A549 (cell line): ENCODE measurements around the gene ALDH1A3. TPM values are rescaled to one million over a fixed set of nuclear protein-coding genes. Genes with fewer than 3 reads are reported as not detected.

Source experiments
- ATAC-seq, 2 experiments: fragments of 200-7000 bp in 1 of 2; fragments of >200 bp in 1 of 2; cut with Nextera tagmentation in 1 of 2; cut with Tn5 transposase in 1 of 2; 3 replicates each; pipeline versions ENCODE4 v1.8.0 to v1.9.1; 2018 to 2020; ENCODE audit warnings: mild to moderate bottlenecking in 1 of 2, moderate library complexity in 1 of 2
- CTCF ChIA-PET: fragments of 300-600 bp; sonication (Branson Sonifier 250); formaldehyde crosslinking; extraction: SDS; loops from one replicate; lab custom pipeline; 2021; ENCODE audit warnings: antibody characterized with exemption, inconsistent platforms; lab: Yijun Ruan, JAX
- POLR2A ChIA-PET: fragments of 350-600 bp; formaldehyde crosslinking; extraction: SDS; loops from one replicate; lab custom pipeline; 2021; ENCODE audit warnings: antibody characterized with exemption, inconsistent platforms; lab: Yijun Ruan, JAX
- DNase-seq, 2 experiments: peaks; one replicate each; pipeline versions ENCODE4 v3.0.0 to v3.0.0-alpha.2; 2011 to 2016; ENCODE audit warnings: low read depth in 1 of 2, low spot score in 1 of 2
- FAIRE-seq: peaks from 2 replicates; lab custom pipeline; 2011; peaks lifted over from hg19 to GRCh38; lab: Jason Lieb, UNC
- H3K27ac ChIP-seq, 2 experiments: fragments of >200 bp; sonication (Bioruptor Twin); formaldehyde crosslinking; 3 replicates each; pipeline ENCODE4 v1.5.1; 2016 to 2017
- H3K4me1 ChIP-seq: fragments of >200 bp; sonication (Bioruptor Twin); formaldehyde crosslinking; 3 replicates; pipeline ENCODE4 v1.6.1; 2016
- H3K4me2 ChIP-seq: fragments of >200 bp; sonication (Bioruptor Twin); formaldehyde crosslinking; 3 replicates; pipeline ENCODE4 v1.6.1; 2016
- H3K4me3 ChIP-seq: fragments of >200 bp; sonication (Bioruptor Twin); formaldehyde crosslinking; 3 replicates; pipeline ENCODE4 v1.5.1; 2016
- H3K9me3 ChIP-seq: fragments of >200 bp; sonication (Bioruptor Twin); formaldehyde crosslinking; 3 replicates; pipeline ENCODE4 v1.6.1; 2016
- CHD4 ChIP-seq: fragments of 200-600 bp; sonication (generic); IDR thresholded peaks from 2 replicates; pipeline ENCODE4 v1.6.1; 2016; ENCODE audit warnings: antibody characterized with exemption, mild to moderate bottlenecking, borderline replicate concordance
- EHMT2 ChIP-seq: fragments of 200-600 bp; sonication (generic); IDR thresholded peaks from 2 replicates; pipeline ENCODE4 v1.6.1; 2016; ENCODE audit warnings: antibody characterized with exemption, low read depth, mild to moderate bottlenecking, moderate library complexity
- FOSL2 ChIP-seq, 2 experiments: fragments of 450-650 bp in 1 of 2; fragments of >200 bp in 1 of 2; sonication (Bioruptor Twin) in 1 of 2; formaldehyde crosslinking; IDR thresholded peaks; 2 replicates each; pipeline versions ENCODE4 v1.5.0 to v1.6.1; 2016 to 2020; ENCODE audit warnings: mild to moderate bottlenecking in 1 of 2, moderate library complexity in 1 of 2
- GATA3 ChIP-seq: IDR thresholded peaks from 2 replicates; pipeline ENCODE4 v1.6.1; 2012; ENCODE audit warnings: borderline replicate concordance
- JUNB ChIP-seq: fragments of >200 bp; sonication (Bioruptor Twin); formaldehyde crosslinking; IDR thresholded peaks from 2 replicates; pipeline ENCODE4 v1.6.1; 2016
- PBX3 ChIP-seq: IDR thresholded peaks from 2 replicates; pipeline ENCODE4 v1.6.1; 2012
- RAD21 ChIP-seq, 2 experiments: fragments of >200 bp in 1 of 2; sonication (Bioruptor Twin) in 1 of 2; formaldehyde crosslinking in 1 of 2; IDR thresholded peaks in 1 of 2; conservative IDR thresholded peaks in 1 of 2; 2 replicates in 1 of 2; 3 replicates in 1 of 2; pipeline ENCODE4 v1.6.1; 2012 to 2018; ENCODE audit warnings: inconsistent platforms in 1 of 2
- RARB ChIP-seq: fragments of 250-450 bp; sonication (Bioruptor Pico); IDR thresholded peaks from 2 replicates; pipeline ENCODE4 v1.8.0; 2021; ENCODE audit warnings: mild to moderate bottlenecking, moderate library complexity
- RCOR1 ChIP-seq: fragments of 150-350 bp; IDR thresholded peaks from 2 replicates; pipeline ENCODE4 v1.6.1; 2014; ENCODE audit warnings: antibody characterized with exemption, low read length, low read depth
- ZFP36 ChIP-seq: fragments of 450-650 bp; IDR thresholded peaks from 2 replicates; pipeline ENCODE4 v1.6.1; 2014; ENCODE audit warnings: borderline replicate concordance; ENCODE audit not compliant: partially characterized antibody
- ZSCAN20 ChIP-seq: fragments of 250-450 bp; sonication (Bioruptor Pico); IDR thresholded peaks from 2 replicates; pipeline ENCODE4 v1.8.0; 2022; ENCODE audit warnings: mild to moderate bottlenecking, moderate library complexity
- WGBS: methylation state at CpG from one replicate; pipeline ENCODE4 v1.1.6; 2017; ENCODE audit errors: missing lambda C conversion rate; 5-methylcytosine and 5-hydroxymethylcytosine counted together
- polyA plus RNA-seq, 4 experiments: library from polyadenylated mRNA; depleted of rRNA in 3 of 4; stranded (reverse); fragments of >200 nt; fragmentation: RNase III in 1 of 4; extraction: RNeasy Plus Mini Kit Qiagen cat#74134 plus additional on column Dnase treatment in 1 of 4; gene quantifications; 2 replicates in 3 of 4; 3 replicates in 1 of 4; pipeline ENCODE4 v1.2.3, GENCODE V29; 2011 to 2017
- TF ChIP-seq, protein P1 (sequence below): fragments of 250-450 bp; sonication (Bioruptor Pico); IDR thresholded peaks from 2 replicates; pipeline ENCODE4 v1.5.0; 2021; ENCODE audit warnings: mild to moderate bottlenecking, moderate library complexity, borderline replicate concordance
- TF ChIP-seq, protein P2 (sequence below): fragments of 150-350 bp; IDR thresholded peaks from 2 replicates; pipeline ENCODE4 v1.6.1; 2014; ENCODE audit warnings: low read depth, mild to moderate bottlenecking, low read length
- TF ChIP-seq, protein P3 (sequence below): fragments of 450-650 bp; IDR thresholded peaks from 2 replicates; pipeline ENCODE4 v1.6.1; 2014; ENCODE audit warnings: antibody characterized with exemption
- TF ChIP-seq, protein P4 (sequence below): fragments of 250-450 bp; sonication (Bioruptor Pico); IDR thresholded peaks from 2 replicates; pipeline ENCODE4 v1.5.0; 2020; ENCODE audit warnings: low read depth, mild to moderate bottlenecking, moderate library complexity
- TF ChIP-seq, protein P5 (sequence below): IDR thresholded peaks from 2 replicates; pipeline ENCODE4 v1.6.1; 2012
- TF ChIP-seq, protein P6 (sequence below): fragments of >200 bp; sonication (Bioruptor Twin); formaldehyde crosslinking; IDR thresholded peaks from 3 replicates; pipeline ENCODE4 v1.6.1; 2016

The ALDH1A3 gene
- polyA plus RNA-seq, 2 of the 4 experiments (the other 2 are of a cell fraction): 11.5 to 11.9 TPM

DNA sequence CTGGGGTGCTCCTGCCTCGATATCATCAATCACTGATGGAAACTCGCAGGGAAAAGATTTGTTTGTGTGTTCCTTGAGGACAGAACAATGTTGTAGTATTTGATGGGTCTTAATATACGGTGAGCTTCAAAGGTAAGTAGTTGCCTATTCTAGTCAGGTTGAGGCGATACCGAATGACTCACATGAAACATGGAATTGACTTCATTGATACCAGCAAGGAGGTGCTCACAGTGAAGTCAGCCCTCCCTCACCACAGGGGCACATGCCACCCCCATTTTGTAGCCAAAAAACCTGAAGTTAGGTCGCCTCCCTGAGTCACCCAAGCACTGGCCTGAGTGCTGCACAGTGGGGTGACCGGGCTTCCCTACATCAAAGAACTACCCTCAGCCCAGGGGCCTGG, 3.7 kb upstream of the ALDH1A3 start (continued):
- TF ChIP-seq RAD21 (conservative IDR thresholded peaks at IDR 0.05 in 1 of 2, IDR thresholded peaks at IDR 0.05 in 1 of 2): no peak
- TF ChIP-seq, protein P1, sequence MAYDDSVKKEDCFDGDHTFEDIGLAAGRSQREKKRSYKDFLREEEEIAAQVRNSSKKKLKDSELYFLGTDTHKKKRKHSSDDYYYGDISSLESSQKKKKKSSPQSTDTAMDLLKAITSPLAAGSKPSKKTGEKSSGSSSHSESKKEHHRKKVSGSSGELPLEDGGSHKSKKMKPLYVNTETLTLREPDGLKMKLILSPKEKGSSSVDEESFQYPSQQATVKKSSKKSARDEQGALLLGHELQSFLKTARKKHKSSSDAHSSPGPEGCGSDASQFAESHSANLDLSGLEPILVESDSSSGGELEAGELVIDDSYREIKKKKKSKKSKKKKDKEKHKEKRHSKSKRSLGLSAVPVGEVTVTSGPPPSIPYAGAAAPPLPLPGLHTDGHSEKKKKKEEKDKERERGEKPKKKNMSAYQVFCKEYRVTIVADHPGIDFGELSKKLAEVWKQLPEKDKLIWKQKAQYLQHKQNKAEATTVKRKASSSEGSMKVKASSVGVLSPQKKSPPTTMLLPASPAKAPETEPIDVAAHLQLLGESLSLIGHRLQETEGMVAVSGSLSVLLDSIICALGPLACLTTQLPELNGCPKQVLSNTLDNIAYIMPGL (CRISPR knock-in tag): no peak
- no peak for TF ChIP-seq FOSL2 (IDR thresholded peaks at IDR 0.05)
- TF ChIP-seq FOSL2 (CRISPR knock-in tag; IDR thresholded peaks at IDR 0.05): no peak
- TF ChIP-seq GATA3: no peak
- TF ChIP-seq, protein P2, sequence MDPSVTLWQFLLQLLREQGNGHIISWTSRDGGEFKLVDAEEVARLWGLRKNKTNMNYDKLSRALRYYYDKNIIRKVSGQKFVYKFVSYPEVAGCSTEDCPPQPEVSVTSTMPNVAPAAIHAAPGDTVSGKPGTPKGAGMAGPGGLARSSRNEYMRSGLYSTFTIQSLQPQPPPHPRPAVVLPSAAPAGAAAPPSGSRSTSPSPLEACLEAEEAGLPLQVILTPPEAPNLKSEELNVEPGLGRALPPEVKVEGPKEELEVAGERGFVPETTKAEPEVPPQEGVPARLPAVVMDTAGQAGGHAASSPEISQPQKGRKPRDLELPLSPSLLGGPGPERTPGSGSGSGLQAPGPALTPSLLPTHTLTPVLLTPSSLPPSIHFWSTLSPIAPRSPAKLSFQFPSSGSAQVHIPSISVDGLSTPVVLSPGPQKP: no peak
- TF ChIP-seq, all 56 proteins: peak for 0

DNA sequence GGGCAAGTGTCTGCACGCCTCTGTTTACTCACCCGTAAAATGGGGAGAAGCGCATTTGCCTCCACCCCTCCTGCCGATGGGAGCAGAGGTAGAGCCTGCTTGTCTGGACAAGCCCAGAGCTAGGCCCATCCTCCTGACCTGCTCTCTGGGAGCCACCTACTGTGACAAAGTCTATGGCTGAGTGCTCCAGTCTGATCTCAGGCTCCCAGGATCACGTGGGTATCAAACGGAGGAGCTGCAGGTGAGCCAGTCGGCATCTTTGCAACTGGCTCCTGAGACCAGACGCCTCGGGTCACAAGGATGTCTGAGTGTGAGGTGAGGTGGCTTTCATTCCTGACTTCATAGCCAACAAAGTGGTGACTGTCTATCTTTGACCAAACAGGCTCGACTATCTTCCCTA, 2.1 kb upstream of the ALDH1A3 start:
- peaks cover 5% of the 10 kb centered on the region for H3K4me1 ChIP-seq
- H3K4me2 ChIP-seq: no peak overlapping the region
- no peak overlapping the region for H3K4me3 ChIP-seq
- ChIA-PET POLR2A (no interaction called here), CTCF (interaction anchor here (0.8 to 6.7 kb wide), 11 partner anchors 15 to 374 kb away, joined by 3 to 74 read pairs (median 7); partner anchors contain the start of gene LRRK1)
- no peaks in the 10 kb centered on the region for H3K9me3 ChIP-seq
- ATAC-seq: no peak
- DNase-seq: no peak
- H3K27ac ChIP-seq: no peak overlapping the region
- TF ChIP-seq RCOR1 (no peak), ZSCAN20 (no peak), PBX3 (no peak), ZFP36 (no peak), CHD4 (no peak), EHMT2 (no peak), RARB (CRISPR knock-in tag) (no peak), JUNB (no peak)
- TF ChIP-seq, protein P3, sequence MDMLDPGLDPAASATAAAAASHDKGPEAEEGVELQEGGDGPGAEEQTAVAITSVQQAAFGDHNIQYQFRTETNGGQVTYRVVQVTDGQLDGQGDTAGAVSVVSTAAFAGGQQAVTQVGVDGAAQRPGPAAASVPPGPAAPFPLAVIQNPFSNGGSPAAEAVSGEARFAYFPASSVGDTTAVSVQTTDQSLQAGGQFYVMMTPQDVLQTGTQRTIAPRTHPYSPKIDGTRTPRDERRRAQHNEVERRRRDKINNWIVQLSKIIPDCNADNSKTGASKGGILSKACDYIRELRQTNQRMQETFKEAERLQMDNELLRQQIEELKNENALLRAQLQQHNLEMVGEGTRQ: no peak
- TF ChIP-seq, protein P4, sequence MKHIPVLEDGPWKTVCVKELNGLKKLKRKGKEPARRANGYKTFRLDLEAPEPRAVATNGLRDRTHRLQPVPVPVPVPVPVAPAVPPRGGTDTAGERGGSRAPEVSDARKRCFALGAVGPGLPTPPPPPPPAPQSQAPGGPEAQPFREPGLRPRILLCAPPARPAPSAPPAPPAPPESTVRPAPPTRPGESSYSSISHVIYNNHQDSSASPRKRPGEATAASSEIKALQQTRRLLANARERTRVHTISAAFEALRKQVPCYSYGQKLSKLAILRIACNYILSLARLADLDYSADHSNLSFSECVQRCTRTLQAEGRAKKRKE (CRISPR knock-in tag): no peak
- TF ChIP-seq, protein P5, sequence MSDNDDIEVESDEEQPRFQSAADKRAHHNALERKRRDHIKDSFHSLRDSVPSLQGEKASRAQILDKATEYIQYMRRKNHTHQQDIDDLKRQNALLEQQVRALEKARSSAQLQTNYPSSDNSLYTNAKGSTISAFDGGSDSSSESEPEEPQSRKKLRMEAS: no peak
- TF ChIP-seq, protein P2: no peak
- TF ChIP-seq, protein P6, sequence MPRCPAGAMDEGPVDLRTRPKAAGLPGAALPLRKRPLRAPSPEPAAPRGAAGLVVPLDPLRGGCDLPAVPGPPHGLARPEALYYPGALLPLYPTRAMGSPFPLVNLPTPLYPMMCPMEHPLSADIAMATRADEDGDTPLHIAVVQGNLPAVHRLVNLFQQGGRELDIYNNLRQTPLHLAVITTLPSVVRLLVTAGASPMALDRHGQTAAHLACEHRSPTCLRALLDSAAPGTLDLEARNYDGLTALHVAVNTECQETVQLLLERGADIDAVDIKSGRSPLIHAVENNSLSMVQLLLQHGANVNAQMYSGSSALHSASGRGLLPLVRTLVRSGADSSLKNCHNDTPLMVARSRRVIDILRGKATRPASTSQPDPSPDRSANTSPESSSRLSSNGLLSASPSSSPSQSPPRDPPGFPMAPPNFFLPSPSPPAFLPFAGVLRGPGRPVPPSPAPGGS: no peak
- TF ChIP-seq, all 56 proteins: peak for 0
- WGBS: 87% methylated on average over 10 of the region's 10 CpGs
- no peak for FAIRE-seq
